Measurements from ENCODE around the gene AJM1.

The AJM1 gene

DNA sequence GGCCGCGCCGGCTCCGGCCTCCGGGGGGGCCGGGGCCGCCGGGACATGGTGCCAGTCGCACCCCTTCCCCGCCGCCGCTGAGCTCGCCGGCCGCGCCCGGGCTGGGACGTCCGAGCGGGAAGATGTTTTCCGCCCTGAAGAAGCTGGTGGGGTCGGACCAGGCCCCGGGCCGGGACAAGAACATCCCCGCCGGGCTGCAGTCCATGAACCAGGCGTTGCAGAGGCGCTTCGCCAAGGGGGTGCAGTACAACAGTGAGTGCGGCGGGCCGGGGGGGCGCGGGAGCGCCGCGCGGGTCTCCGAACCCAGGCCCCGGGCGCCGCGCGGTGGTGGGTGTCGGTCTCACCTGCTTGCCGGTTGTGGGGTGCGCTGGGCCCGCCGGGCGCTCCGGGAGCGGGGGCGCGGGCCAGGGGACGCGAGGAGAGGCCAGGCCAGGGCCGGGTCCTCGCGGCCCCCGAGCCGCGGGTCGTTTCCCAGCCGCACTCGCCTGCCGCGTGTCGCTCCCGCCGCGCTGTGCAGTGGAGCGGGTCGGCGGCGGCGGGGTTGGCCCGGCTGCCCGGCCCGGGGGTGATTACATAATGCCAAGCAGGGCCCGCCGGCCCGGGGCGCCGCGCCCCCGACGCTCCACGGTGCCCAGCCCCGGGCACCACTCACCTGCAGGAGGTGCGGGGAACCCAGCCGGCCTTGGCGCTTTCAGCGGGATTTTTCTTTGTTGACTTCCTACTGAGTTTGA is 34.0 kb upstream of the AJM1 start:
- DNase-seq (ENCODE audit: low read depth in 2 of 2) = no peak

DNA sequence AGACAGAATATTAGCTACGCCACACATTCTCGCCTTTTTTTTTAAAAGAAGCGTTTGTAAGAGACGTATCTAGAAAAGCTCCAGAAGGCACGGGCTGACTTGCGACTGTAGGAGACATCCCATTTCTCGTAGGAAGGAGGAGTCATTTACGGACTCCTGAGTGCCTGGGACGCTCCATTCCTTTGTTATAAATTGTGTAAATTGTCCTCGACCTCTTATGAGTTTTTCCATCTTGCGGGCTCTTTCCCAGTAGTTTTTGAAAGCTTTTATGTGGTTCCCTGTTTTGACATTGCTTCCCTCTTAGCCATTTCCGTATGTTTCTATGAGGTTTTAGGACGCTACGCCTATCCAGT is 33.5 kb upstream of the AJM1 start:
- DNase-seq (ENCODE audit: low read depth in 2 of 2) = no peak

GRCh38 chr9:136814725-136815421 is 27.4 kb upstream of the AJM1 start:
- DNase-seq (ENCODE audit: low read depth in 2 of 2) = no peak

GRCh38 chr9:136815422-136815782 is 26.9 kb upstream of the AJM1 start:
- no peak for DNase-seq (ENCODE audit: low read depth in 2 of 2)

DNA sequence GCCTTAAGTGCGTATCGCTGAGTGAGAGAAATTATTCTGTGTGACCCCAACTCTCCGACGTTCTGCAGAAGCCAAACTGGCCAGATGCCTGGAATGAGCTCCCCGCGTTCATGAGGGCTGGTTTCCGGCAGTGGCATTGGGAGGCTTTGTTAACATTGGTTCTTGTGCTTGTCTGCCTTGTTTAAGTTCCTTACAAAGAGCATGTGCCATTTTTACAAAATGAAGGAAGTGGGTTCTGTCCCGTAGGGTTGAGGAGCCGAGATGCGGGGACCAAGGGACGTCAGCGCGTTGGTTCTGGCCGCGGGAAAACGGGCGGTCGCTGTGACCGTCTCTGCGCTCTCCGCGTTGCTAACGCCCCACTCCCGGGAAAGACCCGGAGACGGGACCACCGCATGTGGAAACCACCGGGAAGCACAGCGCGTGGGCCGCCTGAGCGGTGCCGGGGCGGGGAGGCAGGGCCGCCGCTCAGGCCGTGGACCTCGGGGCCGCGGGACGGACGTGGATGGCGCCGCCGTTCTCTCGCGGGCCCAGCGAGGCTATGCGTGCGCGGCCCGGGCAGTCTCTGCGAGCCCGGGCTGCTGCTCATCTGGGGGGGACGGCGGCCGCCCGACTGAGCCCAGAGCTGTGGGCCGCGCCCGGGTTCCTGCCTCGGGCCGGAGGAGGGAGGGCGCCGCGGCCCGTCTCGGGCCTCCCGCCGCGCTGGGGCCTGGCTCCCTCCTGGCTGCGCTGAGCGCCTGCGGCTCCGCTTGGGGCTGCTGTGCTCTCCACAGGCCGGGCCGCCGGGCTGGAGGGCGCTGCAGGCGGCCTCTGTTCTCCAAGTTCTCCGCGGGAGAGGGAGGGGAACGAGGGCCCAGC is 21.1 kb upstream of the AJM1 start:
- no peak for DNase-seq (ENCODE audit: low read depth in 2 of 2)

DNA sequence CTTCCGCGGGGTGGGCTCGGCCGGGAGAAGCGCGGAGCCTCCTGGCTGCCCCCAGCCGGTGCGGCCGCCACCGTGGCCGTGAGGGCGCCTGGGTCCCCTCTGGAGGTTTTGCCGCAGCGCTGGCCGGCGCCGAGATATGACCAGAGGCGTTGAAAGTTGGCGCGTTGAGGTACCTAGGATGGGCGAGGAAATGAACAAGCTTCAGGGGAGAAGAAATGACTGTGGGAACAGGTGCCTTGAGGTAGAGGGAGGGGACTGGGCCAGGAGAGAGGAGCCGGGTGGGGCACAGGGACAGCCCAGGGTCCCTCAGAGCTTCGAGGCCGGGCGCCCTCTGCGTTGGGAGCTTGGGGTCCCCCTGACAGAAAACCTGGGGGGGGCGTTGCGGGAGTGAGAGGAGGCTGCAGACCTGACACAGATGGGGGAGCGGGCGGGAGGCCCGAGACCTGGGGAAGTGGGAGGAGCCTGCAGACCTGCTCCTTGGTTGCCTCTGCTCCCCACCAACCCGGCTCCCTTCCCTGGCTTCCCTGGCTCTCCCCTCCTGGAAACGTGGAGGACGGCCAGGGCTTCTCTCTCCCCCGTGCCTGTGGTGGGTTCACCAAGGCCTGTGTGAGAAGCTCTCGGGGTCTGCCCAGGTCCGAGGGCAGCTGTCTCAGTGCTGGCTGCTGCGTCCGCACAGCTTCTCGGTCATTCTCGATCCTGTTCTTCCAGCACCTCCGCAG is 20.3 kb upstream of the AJM1 start:
- no peak for DNase-seq (ENCODE audit: low read depth in 2 of 2)

DNA sequence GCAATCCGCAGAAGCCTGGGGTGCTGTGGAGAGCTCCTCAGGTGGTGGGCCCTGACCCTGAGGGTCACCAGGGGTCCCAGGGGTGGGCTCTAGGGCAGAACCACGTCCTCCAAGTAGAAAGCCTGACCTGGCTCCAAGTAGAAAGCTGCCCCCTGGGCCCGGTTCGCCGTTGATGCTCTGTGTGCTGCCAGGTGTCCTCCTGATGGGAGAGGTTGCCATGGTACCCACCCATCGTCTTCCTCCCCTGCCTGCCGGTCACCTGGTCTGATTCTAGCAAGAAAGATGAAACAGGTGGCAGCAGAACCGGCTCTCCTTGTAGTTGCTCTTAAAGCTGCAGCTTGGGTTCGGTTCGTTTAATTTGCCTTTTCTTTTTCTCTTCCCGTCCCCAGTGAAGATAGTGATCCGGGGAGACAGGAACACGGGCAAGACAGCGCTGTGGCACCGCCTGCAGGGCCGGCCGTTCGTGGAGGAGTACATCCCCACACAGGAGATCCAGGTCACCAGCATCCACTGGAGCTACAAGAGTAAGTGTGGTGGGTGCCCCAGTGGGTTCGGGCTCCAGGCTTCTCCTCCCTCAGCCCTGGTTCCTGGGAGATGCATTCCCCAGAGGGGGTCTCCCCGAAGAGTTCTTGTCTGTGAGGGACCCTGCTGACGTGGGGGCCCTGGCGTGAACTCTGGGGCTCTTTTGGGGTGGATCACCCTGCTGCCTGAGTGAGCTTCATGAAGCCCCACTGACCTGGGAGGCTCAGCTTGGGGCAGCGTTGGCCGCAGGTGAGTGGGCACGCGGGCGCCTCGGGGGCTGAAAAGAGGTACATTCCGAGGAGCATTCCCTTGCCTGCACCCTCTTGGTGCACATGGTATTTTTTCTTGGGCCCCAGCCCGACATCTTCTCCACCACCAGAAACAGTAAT is 18.9 kb upstream of the AJM1 start:
- DNase-seq (ENCODE audit: low read depth in 2 of 2) = no peak

GRCh38 chr9:136824496-136825225 is 17.6 kb upstream of the AJM1 start:
- no peak for DNase-seq (ENCODE audit: low read depth in 2 of 2)

DNA sequence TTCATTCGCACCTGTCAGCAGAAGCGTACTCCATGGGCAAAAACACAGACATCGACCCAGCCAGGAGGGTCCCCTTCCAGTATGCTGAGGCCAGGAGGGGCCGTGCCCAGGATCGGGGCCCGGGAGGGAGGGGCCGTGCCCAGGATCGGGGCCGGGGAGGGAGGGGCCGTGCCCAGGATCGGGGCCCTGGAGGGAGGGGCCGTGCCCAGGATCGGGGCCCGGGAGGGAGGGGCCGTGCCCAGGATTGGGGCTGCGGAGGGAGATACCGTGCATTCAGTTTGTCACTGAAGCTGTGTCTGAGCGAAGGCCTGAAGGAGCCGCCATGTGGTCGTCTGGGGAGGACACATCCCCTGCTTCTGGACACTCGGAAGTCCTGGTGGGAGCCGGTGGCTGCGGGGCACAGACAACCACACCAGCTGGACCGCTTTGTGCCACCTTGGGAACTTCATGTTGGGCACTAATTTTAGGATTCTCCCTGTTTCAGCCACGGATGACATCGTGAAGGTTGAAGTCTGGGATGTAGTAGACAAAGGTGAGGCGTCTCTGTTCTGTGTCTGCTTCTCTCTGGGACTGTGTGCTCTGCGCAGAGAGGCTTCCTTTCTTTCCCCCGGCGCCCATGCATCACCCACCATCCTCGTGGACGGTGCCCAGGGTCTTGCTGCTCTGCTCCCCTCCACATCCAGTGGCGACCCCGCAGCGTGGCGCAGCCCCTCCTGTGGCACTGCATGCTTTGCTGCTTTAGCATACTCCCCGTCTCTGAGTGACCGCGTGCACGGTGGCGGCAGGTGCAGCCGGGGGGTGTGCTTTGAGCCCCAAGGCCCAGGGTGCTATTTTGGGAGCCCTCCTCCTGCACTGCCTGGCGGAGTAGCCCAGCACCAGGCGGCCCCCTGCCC is 16.7 kb upstream of the AJM1 start:
- DNase-seq (ENCODE audit: low read depth in 2 of 2) = no peak

GRCh38 chr9:136826188-136826541 is 16.1 kb upstream of the AJM1 start:
- DNase-seq (ENCODE audit: low read depth in 2 of 2) = no peak

DNA sequence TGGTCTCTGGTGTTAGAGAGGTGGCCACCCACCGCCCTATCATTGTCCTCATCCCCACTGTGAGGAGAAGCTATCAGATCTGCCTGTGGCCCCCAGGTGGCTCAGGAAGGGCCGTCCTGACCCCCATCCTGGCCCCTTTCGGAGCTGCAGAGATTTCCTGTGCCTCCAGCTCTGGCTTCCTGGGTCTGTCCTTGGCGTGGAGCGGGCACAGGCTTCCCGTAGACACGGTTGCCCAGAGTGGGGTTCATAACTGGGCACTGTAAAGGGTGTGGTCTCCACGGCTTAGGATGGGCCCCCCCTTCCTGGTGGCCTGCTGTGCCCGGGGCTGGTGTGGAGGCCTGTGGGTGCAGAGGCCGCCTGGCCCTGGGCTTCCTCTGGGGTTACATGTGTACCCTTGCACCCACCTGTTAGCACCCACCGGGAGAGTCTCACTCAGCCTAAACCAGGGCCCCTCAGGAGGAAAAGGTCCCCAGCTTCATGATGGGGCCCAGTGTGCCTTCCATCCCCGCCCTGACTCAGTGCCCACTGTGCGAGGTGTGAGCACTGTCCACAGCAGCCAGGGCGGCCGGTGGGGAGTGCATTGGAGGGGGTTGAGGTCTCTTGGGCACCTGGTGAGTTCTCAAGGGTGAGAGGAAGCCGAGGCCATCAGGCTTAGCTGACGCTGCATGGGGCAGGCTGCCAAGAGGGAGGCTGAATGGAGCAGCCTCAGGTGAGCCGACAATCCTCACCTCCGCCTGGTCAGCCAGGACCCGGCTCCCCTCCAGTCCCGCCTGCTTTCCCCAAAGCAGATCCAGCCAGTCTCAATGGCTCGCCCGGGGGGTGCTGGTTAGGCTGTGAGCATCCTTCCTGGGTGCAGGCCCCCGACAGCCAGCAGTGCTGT is 15.3 kb upstream of the AJM1 start:
- no peak for DNase-seq (ENCODE audit: low read depth in 2 of 2)

GRCh38 chr9:136827794-136828473 is 14.3 kb upstream of the AJM1 start:
- DNase-seq (ENCODE audit: low read depth in 2 of 2) = no peak

DNA sequence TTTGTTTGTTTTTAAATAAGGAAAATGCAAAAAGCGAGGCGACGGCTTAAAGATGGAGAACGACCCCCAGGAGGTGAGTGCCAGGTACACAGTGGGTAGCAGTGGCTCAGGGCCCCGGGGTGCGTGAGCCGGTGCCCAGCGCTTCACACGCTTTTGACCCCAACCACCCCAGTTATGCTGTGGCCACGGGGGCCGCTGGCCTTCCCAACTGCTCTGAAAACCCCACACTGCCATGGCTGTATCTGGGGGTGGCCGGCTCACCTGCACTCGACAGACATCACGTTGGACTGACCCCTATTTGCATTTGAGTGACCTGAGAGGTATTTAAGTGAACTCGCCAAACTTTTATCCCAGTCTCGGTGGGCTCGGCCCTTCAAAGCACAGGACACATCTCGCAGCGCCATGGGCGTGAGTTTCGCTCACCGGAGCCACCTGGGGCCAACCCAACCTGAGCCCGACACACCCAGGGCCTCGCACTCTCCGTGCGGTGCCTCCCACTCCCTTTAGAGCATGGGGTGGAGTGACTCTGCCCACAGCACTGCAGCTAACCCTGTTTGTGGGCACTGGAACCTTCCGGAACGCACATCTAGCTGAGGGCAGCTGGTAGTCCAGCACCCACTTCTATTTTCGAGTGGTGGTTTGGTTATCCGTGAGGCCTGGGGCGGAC is 13.7 kb upstream of the AJM1 start:
- DNase-seq (ENCODE audit: low read depth in 2 of 2) = no peak

- DNase-seq (ENCODE audit: low read depth in 2 of 2) = no peak
Measured at GRCh38 chr9:136829412-136829811, 12.9 kb upstream of the AJM1 start.

DNA sequence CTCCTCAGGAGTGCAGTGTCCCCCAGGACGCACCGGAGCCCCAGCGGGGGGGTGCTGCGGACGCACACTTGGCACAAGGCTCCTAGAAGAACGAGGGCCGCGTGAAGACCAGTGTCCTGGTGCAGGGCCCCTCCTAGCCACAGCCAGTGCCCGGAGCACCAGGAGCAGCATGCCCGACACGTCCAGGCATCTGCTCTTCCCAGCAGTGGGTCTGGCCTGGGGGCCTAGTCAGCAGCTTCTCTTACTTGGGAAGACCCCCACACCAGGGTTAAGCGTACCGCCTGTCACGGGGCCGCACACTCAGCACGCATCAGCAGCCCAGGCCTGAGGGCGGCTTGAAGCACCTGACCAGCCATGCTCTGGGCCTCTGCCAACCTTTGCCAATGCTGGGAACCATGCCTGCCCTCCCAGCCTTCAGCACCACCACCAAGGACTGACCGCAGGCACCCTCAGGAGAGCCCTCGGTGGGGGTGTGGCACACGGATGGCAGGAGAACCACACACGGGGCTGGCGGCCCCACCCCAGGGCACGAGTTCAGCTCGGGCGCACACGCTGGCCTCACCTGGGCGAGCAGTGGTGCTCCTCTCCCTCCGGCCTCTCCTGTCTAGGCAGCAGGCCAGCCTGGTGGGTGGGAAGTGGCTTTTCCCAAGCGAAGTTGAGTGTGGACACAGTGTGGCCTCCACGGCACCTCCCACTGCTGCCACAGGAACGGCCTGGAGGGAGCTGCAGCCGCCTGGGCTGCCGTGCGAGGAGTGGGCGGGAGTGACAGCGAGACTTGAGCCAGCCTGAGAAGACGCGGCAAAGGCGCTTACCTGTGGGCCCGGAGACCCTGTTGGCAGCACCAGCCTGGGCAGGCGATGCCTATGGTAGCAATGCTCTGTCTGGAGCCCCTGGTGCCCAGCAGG is 12.0 kb upstream of the AJM1 start:
- DNase-seq (ENCODE audit: low read depth in 2 of 2) = no peak

GRCh38 chr9:136831002-136831719 is 11.1 kb upstream of the AJM1 start:
- DNase-seq (ENCODE audit: low read depth in 2 of 2) = no peak
